Endothelial cell of umbilical vein (primary cell): ENCODE measurements around the gene CH25H. TPM values are rescaled to one million over a fixed set of nuclear protein-coding genes. Genes with fewer than 3 reads are reported as not detected.

Experiments
- BruUV-seq: library from RNA; stranded (reverse); fragments of 400-500 nt; replicated peaks from 2 replicates; lab custom pipeline; 2021; lab: Mats Ljungman, UMichigan
- CTCF ChIA-PET: fragments of 300-600, 350-600 bp; sonication (Branson Sonifier 250); formaldehyde crosslinking; loops from one replicate; lab custom pipeline; 2021; ENCODE audit warnings: antibody characterized with exemption, inconsistent platforms; lab: Charles Lee
- POLR2A ChIA-PET: fragments of 300-600, 350-600 bp; sonication (Branson Sonifier 250); formaldehyde crosslinking; loops from one replicate; lab custom pipeline; 2021; ENCODE audit warnings: antibody characterized with exemption, inconsistent platforms; lab: Charles Lee
- DNase-seq: peaks from one replicate; pipeline ENCODE4 v3.0.0-alpha.2; 2011; ENCODE audit warnings: low read depth, low spot score
- FAIRE-seq: peaks from 2 replicates; lab custom pipeline; 2011; peaks lifted over from hg19 to GRCh38; lab: Jason Lieb, UNC
- H2AFZ ChIP-seq: 2 replicates; pipeline ENCODE4 v1.6.0; 2012; ENCODE audit warnings: low read depth, low read length, control low read depth, inconsistent platforms
- H3K27ac ChIP-seq: 2 replicates; pipeline ENCODE4 v1.5.1; 2011; ENCODE audit warnings: low read depth, mild to moderate bottlenecking, control low read depth, low read length, moderate library complexity; ENCODE audit not compliant: insufficient read depth
- H3K27me3 ChIP-seq, 2 experiments: 2 replicates each; pipeline versions ENCODE4 v1.6.0 to v1.6.1; 2011; ENCODE audit warnings: low read length in 2 of 2, mixed read lengths in 1 of 2; ENCODE audit not compliant: control insufficient read depth in 2 of 2, insufficient read depth in 2 of 2
- H3K36me3 ChIP-seq, 2 experiments: 2 replicates in 1 of 2; 3 replicates in 1 of 2; pipeline ENCODE4 v1.5.1; 2011; ENCODE audit warnings: low read length in 2 of 2, mild to moderate bottlenecking in 1 of 2, moderate library complexity in 1 of 2; ENCODE audit not compliant: control insufficient read depth in 2 of 2, insufficient read depth in 2 of 2; ENCODE audit errors: extremely low read depth in 1 of 2
- H3K4me1 ChIP-seq: 3 replicates; pipeline ENCODE4 v1.5.1; 2011; ENCODE audit warnings: mild to moderate bottlenecking, low read length; ENCODE audit not compliant: control insufficient read depth, insufficient read depth; ENCODE audit errors: extremely low read depth
- H3K4me2 ChIP-seq: 2 replicates; pipeline ENCODE4 v1.6.1; 2011; ENCODE audit warnings: low read length, control low read depth, mixed read lengths; ENCODE audit not compliant: insufficient read depth
- H3K4me3 ChIP-seq, 3 experiments: fragments of 200-600 bp in 1 of 3; sonication (generic), shearing (Covaris generic) in 1 of 3; replicated peaks in 1 of 3; 2 replicates each; pipeline ENCODE4 v1.5.1; 2011 to 2016; ENCODE audit warnings: control low read depth in 3 of 3, low read length in 3 of 3, mild to moderate bottlenecking in 2 of 3, inconsistent platforms in 1 of 3, low read depth in 1 of 3, moderate library complexity in 1 of 3; ENCODE audit not compliant: insufficient read depth in 1 of 3
- H3K79me2 ChIP-seq: 2 replicates; pipeline ENCODE4 v1.6.0; 2012; ENCODE audit warnings: low read length, inconsistent platforms; ENCODE audit not compliant: control insufficient read depth, insufficient read depth
- H3K9ac ChIP-seq: replicated peaks from 2 replicates; pipeline ENCODE3; 2011; ENCODE audit warnings: low read length, control low read depth; ENCODE audit not compliant: insufficient read depth; ENCODE audit errors: extremely low read depth
- H3K9me1 ChIP-seq: replicated peaks from 3 replicates; pipeline ENCODE4 v1.6.0; 2011; ENCODE audit warnings: mild to moderate bottlenecking, low read length; ENCODE audit not compliant: control insufficient read depth, insufficient read depth; ENCODE audit errors: extremely low read depth
- H3K9me3 ChIP-seq: replicated peaks from 2 replicates; pipeline ENCODE4 v1.5.1; 2012; ENCODE audit warnings: low read length, inconsistent platforms; ENCODE audit not compliant: control insufficient read depth, insufficient read depth
- H4K20me1 ChIP-seq: replicated peaks from 2 replicates; pipeline ENCODE3; 2011; ENCODE audit warnings: mild to moderate bottlenecking, low read length; ENCODE audit not compliant: control insufficient read depth, insufficient read depth; ENCODE audit errors: extremely low read depth
- EZH2 ChIP-seq: IDR thresholded peaks from 2 replicates; pipeline ENCODE4 v1.6.1; 2012; ENCODE audit warnings: borderline replicate concordance, low read depth, mild to moderate bottlenecking, moderate library complexity, low read length, inconsistent platforms; ENCODE audit not compliant: severe bottlenecking
- FOS ChIP-seq: IDR thresholded peaks from 2 replicates; pipeline ENCODE4 v1.6.1; 2011; ENCODE audit warnings: mild to moderate bottlenecking, low read length, moderate library complexity, borderline replicate concordance; ENCODE audit not compliant: insufficient read depth
- GATA2 ChIP-seq: IDR thresholded peaks from 2 replicates; pipeline ENCODE4 v1.7.0; 2011; ENCODE audit warnings: low read depth, mild to moderate bottlenecking, moderate library complexity, mixed read lengths, low read length; ENCODE audit not compliant: insufficient read length, insufficient read depth
- JUN ChIP-seq: IDR thresholded peaks from 2 replicates; pipeline ENCODE4 v1.6.1; 2011; ENCODE audit warnings: borderline replicate concordance, low read depth; ENCODE audit not compliant: insufficient read length, insufficient read depth
- MYC ChIP-seq: IDR thresholded peaks from one replicate; pipeline ENCODE4 v1.6.1; 2011; ENCODE audit warnings: mild to moderate bottlenecking, low read depth, low read length
- POLR2A ChIP-seq: IDR thresholded peaks from 2 replicates; pipeline ENCODE4 v1.6.1; 2012; ENCODE audit warnings: low read depth, mild to moderate bottlenecking, control low read depth, low read length
- POLR2AphosphoS5 ChIP-seq: IDR thresholded peaks from 2 replicates; pipeline ENCODE4 v1.6.1; 2012; ENCODE audit warnings: low read depth, mild to moderate bottlenecking, control low read depth, low read length, moderate library complexity; ENCODE audit not compliant: insufficient read depth
- dilution Hi-C: fragments of 300-500 bp; cut with MboI; formaldehyde crosslinking; loops from one replicate; pipeline ENCODE4 v1.15.0; 2019; ENCODE audit warnings: low sequenced_read_pairs; ENCODE audit not compliant: extremely low pct_ligation_motif_present
- intact Hi-C: fragments of 100-400 bp; cut with micrococcal nuclease; formaldehyde crosslinking; loops from one replicate; pipeline ENCODE4 v1.10.0; 2022
- polyA plus RNA-seq, 4 experiments: library from polyadenylated mRNA; depleted of rRNA in 3 of 4; stranded (reverse) in 3 of 4; unstranded in 1 of 4; fragments of >200 nt; gene quantifications; 2 replicates each; pipeline versions ENCODE4 v1.2.1 to v1.2.3, GENCODE V29; 2011 to 2012; ENCODE audit warnings: missing spikeins in 1 of 4
- total RNA-seq: library from RNA; stranded (reverse); gene quantifications from 2 replicates; pipeline ENCODE4 v1.2.3, GENCODE V29; 2021
- TF ChIP-seq, protein P1 (sequence below): IDR thresholded peaks from 2 replicates; pipeline ENCODE4 v1.6.1; 2011; ENCODE audit not compliant: insufficient read depth, insufficient read length
- TF ChIP-seq, protein P2 (sequence below), 2 donors: IDR thresholded peaks; 1 replicate in 1 of 2; 2 replicates in 1 of 2; pipeline ENCODE4 v1.5.1; 2011; ENCODE audit warnings: low read length in 2 of 2, mild to moderate bottlenecking in 2 of 2, moderate library complexity in 2 of 2, control low read depth in 1 of 2, inconsistent platforms in 1 of 2, low read depth in 1 of 2; ENCODE audit not compliant: insufficient read depth in 1 of 2; ENCODE audit errors: extremely low read depth in 1 of 2

CH25H gene
- total and polyA plus RNA-seq, 2 donors (not counting 3 experiments of a cell fraction or from before 2014, with no cell fraction given): 0.30 TPM; not detected in 1

DNA sequence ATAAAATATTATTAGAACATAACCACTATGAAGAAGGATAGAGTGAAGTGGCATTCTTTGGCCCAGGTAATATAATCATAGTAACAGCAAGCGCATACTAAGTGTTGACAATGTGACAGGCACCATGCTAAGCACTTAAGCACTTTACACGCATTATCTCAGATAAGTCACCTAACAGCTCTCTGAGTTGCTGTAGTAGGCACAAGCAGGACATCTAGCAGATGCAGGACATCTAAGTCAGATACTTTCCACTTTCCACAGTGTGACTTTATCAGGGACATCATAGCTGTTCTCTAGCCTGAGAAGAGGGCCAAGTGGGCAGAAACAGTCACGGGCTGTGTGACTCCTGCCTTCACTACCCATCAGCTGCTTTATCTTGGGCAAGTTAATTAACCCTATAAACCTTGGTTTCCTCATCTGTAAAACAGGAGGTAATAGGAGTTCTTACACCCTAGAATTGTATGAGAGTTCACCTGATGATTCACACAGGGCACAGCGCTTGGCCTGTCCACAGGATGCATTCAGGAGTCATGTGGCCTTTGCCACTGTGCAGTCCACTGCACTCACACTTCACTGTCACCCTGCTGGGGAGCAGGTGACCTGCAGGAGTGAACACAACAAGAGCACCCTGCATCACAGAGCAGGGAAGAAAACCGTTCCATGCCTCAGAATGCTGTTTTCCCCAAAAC lies 32.0 kb upstream of the CH25H start:
- H3K9me3 ChIP-seq: no peaks in the 10 kb centered on the region
- H3K4me1 ChIP-seq: no peaks in the 10 kb centered on the region
- no peaks in the 10 kb centered on the region for H3K36me3 ChIP-seq
- H2AFZ ChIP-seq: no peak overlapping the region
- H3K4me3 ChIP-seq: no peak overlapping the region
- H3K27me3 ChIP-seq: no peaks in the 10 kb centered on the region
- H3K9me1 ChIP-seq: no peaks in the 10 kb centered on the region
- H3K4me2 ChIP-seq: no peak overlapping the region
- H4K20me1 ChIP-seq: no peaks in the 10 kb centered on the region
- intact Hi-C loops: no loop called here
- dilution Hi-C loops: no loop called here
- FAIRE-seq (no peak), DNase-seq (no peak)
- no peaks in the 10 kb centered on the region for H3K79me2 ChIP-seq
- POLR2A ChIA-PET: no interaction called here
- no peak overlapping the region for H3K27ac ChIP-seq
- CTCF ChIA-PET: no interaction called here
- no peak overlapping the region for H3K9ac ChIP-seq
- TF ChIP-seq, protein P1, sequence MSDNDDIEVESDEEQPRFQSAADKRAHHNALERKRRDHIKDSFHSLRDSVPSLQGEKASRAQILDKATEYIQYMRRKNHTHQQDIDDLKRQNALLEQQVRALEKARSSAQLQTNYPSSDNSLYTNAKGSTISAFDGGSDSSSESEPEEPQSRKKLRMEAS: no peak
- no peak for TF ChIP-seq POLR2AphosphoS5
- TF ChIP-seq, protein P2, sequence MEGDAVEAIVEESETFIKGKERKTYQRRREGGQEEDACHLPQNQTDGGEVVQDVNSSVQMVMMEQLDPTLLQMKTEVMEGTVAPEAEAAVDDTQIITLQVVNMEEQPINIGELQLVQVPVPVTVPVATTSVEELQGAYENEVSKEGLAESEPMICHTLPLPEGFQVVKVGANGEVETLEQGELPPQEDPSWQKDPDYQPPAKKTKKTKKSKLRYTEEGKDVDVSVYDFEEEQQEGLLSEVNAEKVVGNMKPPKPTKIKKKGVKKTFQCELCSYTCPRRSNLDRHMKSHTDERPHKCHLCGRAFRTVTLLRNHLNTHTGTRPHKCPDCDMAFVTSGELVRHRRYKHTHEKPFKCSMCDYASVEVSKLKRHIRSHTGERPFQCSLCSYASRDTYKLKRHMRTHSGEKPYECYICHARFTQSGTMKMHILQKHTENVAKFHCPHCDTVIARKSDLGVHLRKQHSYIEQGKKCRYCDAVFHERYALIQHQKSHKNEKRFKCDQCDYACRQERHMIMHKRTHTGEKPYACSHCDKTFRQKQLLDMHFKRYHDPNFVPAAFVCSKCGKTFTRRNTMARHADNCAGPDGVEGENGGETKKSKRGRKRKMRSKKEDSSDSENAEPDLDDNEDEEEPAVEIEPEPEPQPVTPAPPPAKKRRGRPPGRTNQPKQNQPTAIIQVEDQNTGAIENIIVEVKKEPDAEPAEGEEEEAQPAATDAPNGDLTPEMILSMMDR (IDR thresholded peaks at IDR 0.05; ENCODE audit: extremely low read depth in 1 of 2, insufficient read depth in 1 of 2, low read depth in 1 of 2, low read length in 2 of 2): no peak
- TF ChIP-seq POLR2A: no peak
- no peak for TF ChIP-seq EZH2
- TF ChIP-seq GATA2: no peak
- TF ChIP-seq FOS: no peak
- TF ChIP-seq JUN: no peak
- no peak for TF ChIP-seq MYC
- no TSS peak for BruUV-seq
